HepG2 (cell line): ENCODE measurements around the gene PLEKHA8. TPM values are rescaled to one million over a fixed set of nuclear protein-coding genes. Genes with fewer than 3 reads are reported as not detected.

Experiments
- BHLHE40 ChIP-seq: IDR thresholded peaks from 2 replicates; pipeline ENCODE4 v1.6.1; 2011; ENCODE audit warnings: low read length, improper control_type of control experiment
- CBFB ChIP-seq: sonication (generic); formaldehyde crosslinking; IDR thresholded peaks from 2 replicates; pipeline ENCODE4 v1.4.0; 2020; ENCODE audit warnings: missing genetic modification reagents
- CC2D1A ChIP-seq: sonication (generic); formaldehyde crosslinking; IDR thresholded peaks from 2 replicates; pipeline ENCODE4 v1.8.1; 2023; ENCODE audit warnings: mild to moderate bottlenecking, missing genetic modification reagents
- DPF2 ChIP-seq: sonication (generic); formaldehyde crosslinking; IDR thresholded peaks from 2 replicates; pipeline ENCODE4 v1.4.0; 2020; ENCODE audit warnings: mild to moderate bottlenecking, low read depth, missing genetic modification reagents, borderline replicate concordance
- EEA1 ChIP-seq: sonication (generic); formaldehyde crosslinking; IDR thresholded peaks from 2 replicates; pipeline ENCODE4 v1.5.1; 2020; ENCODE audit warnings: mild to moderate bottlenecking, missing genetic modification reagents, borderline replicate concordance
- GABPB1 ChIP-seq: IDR thresholded peaks from 2 replicates; pipeline ENCODE4 v1.6.1; 2016; ENCODE audit warnings: mild to moderate bottlenecking, missing genetic modification reagents, moderate library complexity, missing compliant biosample characterization
- GPN1 ChIP-seq: sonication (generic); formaldehyde crosslinking; IDR thresholded peaks from 2 replicates; pipeline ENCODE4 v1.5.1; 2020; ENCODE audit warnings: missing genetic modification reagents, borderline replicate concordance
- HES4 ChIP-seq: sonication (generic); formaldehyde crosslinking; IDR thresholded peaks from 2 replicates; pipeline ENCODE4 v1.9.0; 2021; ENCODE audit warnings: mild to moderate bottlenecking, missing genetic modification reagents, borderline replicate concordance
- HOXA3 ChIP-seq: sonication (generic); formaldehyde crosslinking; IDR thresholded peaks from 2 replicates; pipeline ENCODE4 v1.5.0; 2020; ENCODE audit warnings: missing genetic modification reagents
- MIXL1 ChIP-seq: IDR thresholded peaks from 2 replicates; pipeline ENCODE4 v1.6.1; 2016
- NCOA1 ChIP-seq: sonication (generic); formaldehyde crosslinking; IDR thresholded peaks from 2 replicates; pipeline ENCODE4 v1.9.0; 2021; ENCODE audit warnings: missing genetic modification reagents
- NFYB ChIP-seq: sonication (generic); formaldehyde crosslinking; IDR thresholded peaks from 2 replicates; pipeline ENCODE4 v1.4.0; 2020; ENCODE audit warnings: missing genetic modification reagents
- REXO4 ChIP-seq: sonication (generic); formaldehyde crosslinking; IDR thresholded peaks from 2 replicates; pipeline ENCODE4 v1.8.0; 2022; ENCODE audit warnings: missing genetic modification reagents, mild to moderate bottlenecking, borderline replicate concordance
- SRY ChIP-seq: sonication (generic); formaldehyde crosslinking; IDR thresholded peaks from 2 replicates; pipeline ENCODE4 v1.8.0; 2022; ENCODE audit warnings: mild to moderate bottlenecking, missing genetic modification reagents
- SYNCRIP ChIP-seq: fragments of 200-400 bp; formaldehyde crosslinking; IDR thresholded peaks from 2 replicates; pipeline ENCODE4 v1.6.1; 2018; ENCODE audit warnings: mild to moderate bottlenecking, low read depth, low read length; ENCODE audit not compliant: insufficient read depth
- TSC22D2 ChIP-seq: sonication (generic); formaldehyde crosslinking; IDR thresholded peaks from 2 replicates; pipeline ENCODE4 v1.5.1; 2020; ENCODE audit warnings: missing genetic modification reagents, mild to moderate bottlenecking, borderline replicate concordance
- ZBTB21 ChIP-seq: sonication (generic); formaldehyde crosslinking; IDR thresholded peaks from 2 replicates; pipeline ENCODE4 v1.4.0; 2020; ENCODE audit warnings: missing genetic modification reagents
- ZNF17 ChIP-seq: sonication (generic); formaldehyde crosslinking; IDR thresholded peaks from 2 replicates; pipeline ENCODE4 v1.5.0; 2020; ENCODE audit warnings: mild to moderate bottlenecking, missing genetic modification reagents
- ZNF230 ChIP-seq: sonication (generic); formaldehyde crosslinking; IDR thresholded peaks from 2 replicates; pipeline ENCODE4 v1.4.0; 2020; ENCODE audit warnings: mild to moderate bottlenecking, missing genetic modification reagents
- ZNF234 ChIP-seq: sonication (generic); formaldehyde crosslinking; conservative IDR thresholded peaks from 2 replicates; pipeline ENCODE4 v1.5.1; 2020; ENCODE audit warnings: mild to moderate bottlenecking, missing genetic modification reagents
- ZNF251 ChIP-seq: sonication (generic); formaldehyde crosslinking; IDR thresholded peaks from 2 replicates; pipeline ENCODE4 v1.9.0; 2021; ENCODE audit warnings: mild to moderate bottlenecking, missing genetic modification reagents
- ZNF367 ChIP-seq: sonication (generic); formaldehyde crosslinking; IDR thresholded peaks from 2 replicates; pipeline ENCODE4 v1.4.0; 2020; ENCODE audit warnings: missing genetic modification reagents, borderline replicate concordance
- polyA plus RNA-seq, 8 experiments: library from polyadenylated mRNA; depleted of rRNA in 3 of 8; stranded (reverse) in 7 of 8; unstranded in 1 of 8; fragments of >200 nt; fragmentation: Illumina TruSeq in 4 of 8; extraction: Trizol in 4 of 8; gene quantifications; 2 replicates each; pipeline versions ENCODE4 v1.2.1 to v1.2.3, GENCODE V29; 2011 to 2016; ENCODE audit warnings: low read depth in 4 of 8, missing spikeins in 1 of 8, mixed read lengths in 1 of 8; ENCODE audit not compliant: insufficient read depth in 1 of 8
- total RNA-seq, 5 experiments: library from RNA; depleted of rRNA; stranded (reverse); fragments of >200 nt; fragmentation: Illumina TruSeq; extraction: Trizol; gene quantifications; 2 replicates each; pipeline ENCODE4 v1.2.3, GENCODE V29; 2016; ENCODE audit warnings: low read depth in 1 of 5
- TF ChIP-seq, protein P1 (sequence below): sonication (generic); formaldehyde crosslinking; IDR thresholded peaks from 2 replicates; pipeline ENCODE4 v1.8.0; 2022; ENCODE audit warnings: mild to moderate bottlenecking, missing genetic modification reagents; ENCODE audit not compliant: insufficient replicate concordance
- TF ChIP-seq, protein P2 (sequence below): IDR thresholded peaks from 2 replicates; pipeline ENCODE4 v1.6.1; 2018; ENCODE audit warnings: missing genetic modification reagents, mild to moderate bottlenecking, missing compliant biosample characterization
- TF ChIP-seq, protein P3 (sequence below): IDR thresholded peaks from 2 replicates; pipeline ENCODE4 v1.6.1; 2016; ENCODE audit warnings: missing biosample characterization, missing genetic modification reagents, low read depth
- TF ChIP-seq, protein P4 (sequence below): IDR thresholded peaks from 2 replicates; pipeline ENCODE4 v1.6.1; 2016

Gene PLEKHA8
- total and polyA plus RNA-seq, 2 of the 13 experiments (the other 11 are each of a cell fraction or from before 2014, with no cell fraction given): 12.5 to 26.4 TPM

DNA sequence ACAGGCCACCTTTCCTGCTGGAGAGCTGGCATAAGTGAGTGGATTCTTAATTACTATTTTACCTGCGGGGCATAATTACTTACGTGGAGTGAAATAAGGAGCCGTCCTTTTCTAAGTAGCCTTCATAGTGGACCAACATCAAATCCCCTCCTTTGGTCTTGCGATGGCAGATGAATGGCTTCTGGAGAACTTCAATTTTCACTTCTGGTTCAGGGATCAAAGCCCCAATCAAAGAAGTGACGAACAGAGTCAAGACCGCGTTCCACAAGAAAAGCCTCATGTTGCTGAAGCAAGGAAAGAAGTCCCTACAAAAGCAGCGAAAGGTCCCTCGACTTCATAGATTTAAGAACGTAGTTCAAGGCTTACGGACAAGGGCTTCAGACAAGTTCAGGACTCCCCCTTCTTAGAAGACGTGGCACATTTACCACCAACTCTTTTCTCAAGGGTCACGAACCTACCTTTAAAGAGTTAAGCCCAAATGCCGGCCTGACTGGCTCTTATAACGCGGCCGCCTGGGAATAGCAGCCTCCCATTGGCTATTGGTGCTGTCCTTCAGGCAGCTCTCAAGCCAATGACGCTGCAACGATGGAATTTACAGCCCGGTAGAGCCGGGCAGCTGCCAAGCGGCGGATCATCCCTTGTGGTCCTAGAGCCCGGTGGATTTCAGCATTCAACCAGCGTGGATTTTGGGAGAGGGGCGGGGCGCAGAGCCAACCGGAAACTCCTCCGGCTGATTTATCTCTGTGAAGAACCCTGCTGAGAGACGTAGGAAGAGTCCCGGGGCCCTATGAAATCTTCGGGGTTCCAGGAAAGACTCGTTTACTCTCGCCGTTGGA is 1.8 kb upstream of the PLEKHA8 start, which contains the start of gene FKBP14 (continued):
- TF ChIP-seq, protein P1, sequence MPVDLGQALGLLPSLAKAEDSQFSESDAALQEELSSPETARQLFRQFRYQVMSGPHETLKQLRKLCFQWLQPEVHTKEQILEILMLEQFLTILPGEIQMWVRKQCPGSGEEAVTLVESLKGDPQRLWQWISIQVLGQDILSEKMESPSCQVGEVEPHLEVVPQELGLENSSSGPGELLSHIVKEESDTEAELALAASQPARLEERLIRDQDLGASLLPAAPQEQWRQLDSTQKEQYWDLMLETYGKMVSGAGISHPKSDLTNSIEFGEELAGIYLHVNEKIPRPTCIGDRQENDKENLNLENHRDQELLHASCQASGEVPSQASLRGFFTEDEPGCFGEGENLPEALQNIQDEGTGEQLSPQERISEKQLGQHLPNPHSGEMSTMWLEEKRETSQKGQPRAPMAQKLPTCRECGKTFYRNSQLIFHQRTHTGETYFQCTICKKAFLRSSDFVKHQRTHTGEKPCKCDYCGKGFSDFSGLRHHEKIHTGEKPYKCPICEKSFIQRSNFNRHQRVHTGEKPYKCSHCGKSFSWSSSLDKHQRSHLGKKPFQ (CRISPR knock-in tag): no peak
- no peak for TF ChIP-seq NCOA1 (CRISPR knock-in tag)
- no peak for TF ChIP-seq ZNF367
- TF ChIP-seq REXO4 (CRISPR knock-in tag): no peak
- no peak for TF ChIP-seq ZNF234 (CRISPR knock-in tag)
- TF ChIP-seq CC2D1A (CRISPR knock-in tag): no peak
- TF ChIP-seq EEA1 (CRISPR knock-in tag): no peak
- 0 out of 2 replicates have a peak, but pooled peaks have one; percentile 20 for TF ChIP-seq TSC22D2 (CRISPR knock-in tag)
- TF ChIP-seq GABPB1 (CRISPR knock-in tag): peak; percentile 78
- TF ChIP-seq, protein P2, sequence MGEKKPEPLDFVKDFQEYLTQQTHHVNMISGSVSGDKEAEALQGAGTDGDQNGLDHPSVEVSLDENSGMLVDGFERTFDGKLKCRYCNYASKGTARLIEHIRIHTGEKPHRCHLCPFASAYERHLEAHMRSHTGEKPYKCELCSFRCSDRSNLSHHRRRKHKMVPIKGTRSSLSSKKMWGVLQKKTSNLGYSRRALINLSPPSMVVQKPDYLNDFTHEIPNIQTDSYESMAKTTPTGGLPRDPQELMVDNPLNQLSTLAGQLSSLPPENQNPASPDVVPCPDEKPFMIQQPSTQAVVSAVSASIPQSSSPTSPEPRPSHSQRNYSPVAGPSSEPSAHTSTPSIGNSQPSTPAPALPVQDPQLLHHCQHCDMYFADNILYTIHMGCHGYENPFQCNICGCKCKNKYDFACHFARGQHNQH (CRISPR knock-in tag): peak; percentile 88
- no peak for TF ChIP-seq BHLHE40
- TF ChIP-seq ZNF251: no peak
- TF ChIP-seq SYNCRIP: no peak
- TF ChIP-seq, protein P3, sequence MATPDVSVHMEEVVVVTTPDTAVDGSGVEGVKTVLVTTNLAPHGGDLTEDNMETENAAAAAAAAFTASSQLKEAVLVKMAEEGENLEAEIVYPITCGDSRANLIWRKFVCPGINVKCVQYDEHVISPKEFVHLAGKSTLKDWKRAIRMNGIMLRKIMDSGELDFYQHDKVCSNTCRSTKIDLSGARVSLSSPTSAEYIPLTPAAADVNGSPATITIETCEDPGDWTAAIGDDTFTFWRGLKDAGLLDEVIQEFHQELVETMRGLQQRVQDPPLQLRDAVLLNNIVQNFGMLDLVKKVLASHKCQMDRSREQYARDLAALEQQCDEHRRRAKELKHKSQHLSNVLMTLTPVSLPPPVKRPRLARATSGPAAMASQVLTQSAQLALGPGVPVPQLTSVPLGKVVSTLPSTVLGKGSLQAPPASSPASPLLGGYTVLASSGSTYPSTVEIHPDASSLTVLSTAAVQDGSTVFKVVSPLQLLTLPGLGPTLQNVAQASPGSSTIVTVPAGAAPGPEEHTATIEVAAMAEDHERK (CRISPR knock-in tag): no peak
- TF ChIP-seq DPF2: no peak
- TF ChIP-seq MIXL1: peak; percentile 34; the same call in 1 of the 2 replicates
- TF ChIP-seq, protein P4, sequence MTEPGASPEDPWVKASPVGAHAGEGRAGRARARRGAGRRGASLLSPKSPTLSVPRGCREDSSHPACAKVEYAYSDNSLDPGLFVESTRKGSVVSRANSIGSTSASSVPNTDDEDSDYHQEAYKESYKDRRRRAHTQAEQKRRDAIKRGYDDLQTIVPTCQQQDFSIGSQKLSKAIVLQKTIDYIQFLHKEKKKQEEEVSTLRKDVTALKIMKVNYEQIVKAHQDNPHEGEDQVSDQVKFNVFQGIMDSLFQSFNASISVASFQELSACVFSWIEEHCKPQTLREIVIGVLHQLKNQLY (CRISPR knock-in tag): peak; percentile 49; the same call in 1 of the 2 replicates
- no peak for TF ChIP-seq ZNF230 (CRISPR knock-in tag)
- peak; percentile 98 for TF ChIP-seq NFYB (CRISPR knock-in tag)
- peak; percentile 67; the same call in 1 of the 2 replicates for TF ChIP-seq HOXA3
- no peak for TF ChIP-seq SRY (CRISPR knock-in tag)
- no peak for TF ChIP-seq ZNF17 (CRISPR knock-in tag)
- TF ChIP-seq GPN1 (CRISPR knock-in tag): no peak
- no peak for TF ChIP-seq CBFB (CRISPR knock-in tag)
- TF ChIP-seq HES4 (CRISPR knock-in tag): no peak
- TF ChIP-seq ZBTB21 (CRISPR knock-in tag): no peak
